Kidney (tissue), 22 donors: ENCODE results near the gene CELA2A. TPM values are rescaled to one million over a fixed set of nuclear protein-coding genes. Genes with fewer than 3 reads are reported as not detected.

Source experiments
- DNase-seq, 5 donors: peaks; one replicate each; pipeline ENCODE4 v3.0.0-alpha.2; 2013 to 2020
- FAIRE-seq: peaks from 2 replicates; lab custom pipeline; 2012; peaks lifted over from hg19 to GRCh38; lab: Jason Lieb, UNC
- H3K27ac ChIP-seq, 2 donors: one replicate each; pipeline ENCODE4 v1.7.0; 2013; ENCODE audit warnings: low read depth in 2 of 2, low read length in 2 of 2, inconsistent platforms in 1 of 2
- H3K27me3 ChIP-seq: one replicate; pipeline ENCODE4 v1.7.1; 2013; ENCODE audit warnings: low read length, inconsistent platforms; ENCODE audit not compliant: control insufficient read depth, insufficient read depth
- H3K36me3 ChIP-seq, 3 donors: one replicate each; pipeline versions ENCODE4 v1.7.0 to v1.7.1; 2013; ENCODE audit warnings: low read length in 3 of 3, control low read depth in 1 of 3, inconsistent platforms in 1 of 3; ENCODE audit not compliant: insufficient read depth in 3 of 3, control insufficient read depth in 2 of 3
- H3K4me1 ChIP-seq, 3 donors: one replicate each; pipeline versions ENCODE4 v1.7.0 to v1.7.1; 2013; ENCODE audit warnings: low read length in 3 of 3, inconsistent platforms in 1 of 3, low read depth in 1 of 3; ENCODE audit not compliant: control insufficient read depth in 2 of 3, insufficient read depth in 2 of 3
- H3K4me3 ChIP-seq, 3 donors: one replicate each; pipeline versions ENCODE4 v1.7.0 to v1.8.1; 2013; ENCODE audit warnings: low read length in 3 of 3, control low read depth in 1 of 3, inconsistent platforms in 1 of 3
- H3K9ac ChIP-seq, 3 donors: one replicate each; pipeline versions ENCODE4 v1.7.0 to v1.7.1; 2013; ENCODE audit warnings: low read length in 3 of 3, control low read depth in 1 of 3, inconsistent platforms in 1 of 3
- H3K9me3 ChIP-seq, 3 donors: one replicate each; pipeline versions ENCODE4 v1.7.0 to v1.7.1; 2013; ENCODE audit warnings: low read length in 3 of 3, control low read depth in 1 of 3, inconsistent platforms in 1 of 3; ENCODE audit not compliant: control insufficient read depth in 2 of 3, insufficient read depth in 1 of 3
- intact Hi-C: fragments of 100-400 bp; cut with DNase I; formaldehyde crosslinking; loops from one replicate; pipeline ENCODE4 v1.11.1; 2022
- long read RNA-seq, 10 donors: library from polyadenylated mRNA in 1 of 10; unstranded in 1 of 10; transcript quantifications; one replicate each; pipeline ENCODE4 v2.0.0 and lab custom pipeline, GENCODE V29; 2021 to 2026
- polyA plus RNA-seq: library from polyadenylated mRNA; stranded (reverse); fragments of 350-450 nt; fragmentation: Illumina TruSeq; extraction: RNeasy Lipid Tissue Mini Kit (QIAGEN cat#74804); gene quantifications from one replicate; pipeline ENCODE4 v1.2.3, GENCODE V29; 2014; ENCODE audit warnings: low read depth, low replicate concordance; ENCODE audit not compliant: insufficient read depth
- total RNA-seq: library from RNA; stranded (reverse); fragmentation: NEBNext Ultra II Directional; extraction: Animal tissue kit (Norgen Biotek cat#: 25700); gene quantifications from one replicate; pipeline ENCODE4 v1.2.1, GENCODE V29; 2021
- TF ChIP-seq, protein P1 (sequence below): IDR thresholded peaks from 3 replicates; pipeline ENCODE4 v1.5.1; 2012; ENCODE audit warnings: mild to moderate bottlenecking, moderate library complexity, borderline replicate concordance; ENCODE audit not compliant: insufficient read depth; ENCODE audit errors: extremely low read depth
- donor health status: control.
- donor health status: control.
- donor health status: control.
- donor health status: control.
- donor health status: control.
- donor health status: DM: yes; HTN: yes; CAD: no.
- donor health status: Normal renal cell carcinoma (clear cell type).

Gene CELA2A
- not detected for total RNA-seq
- not detected for polyA plus RNA-seq
- long read RNA-seq, donor 1 = 0 reads
- long read RNA-seq, donor 2 = 0 reads
- long read RNA-seq, donor 3 = 0 reads
- long read RNA-seq, donor 4 = 0 reads
- long read RNA-seq, donor 5 = 0 reads
- long read RNA-seq, donor 6 = 0 reads
- long read RNA-seq, donor 7 = 0 reads
- long read RNA-seq, donor 8 = 0 reads
- long read RNA-seq, donor 9 = 0 reads
- long read RNA-seq, donor 10 = 0 reads

DNA sequence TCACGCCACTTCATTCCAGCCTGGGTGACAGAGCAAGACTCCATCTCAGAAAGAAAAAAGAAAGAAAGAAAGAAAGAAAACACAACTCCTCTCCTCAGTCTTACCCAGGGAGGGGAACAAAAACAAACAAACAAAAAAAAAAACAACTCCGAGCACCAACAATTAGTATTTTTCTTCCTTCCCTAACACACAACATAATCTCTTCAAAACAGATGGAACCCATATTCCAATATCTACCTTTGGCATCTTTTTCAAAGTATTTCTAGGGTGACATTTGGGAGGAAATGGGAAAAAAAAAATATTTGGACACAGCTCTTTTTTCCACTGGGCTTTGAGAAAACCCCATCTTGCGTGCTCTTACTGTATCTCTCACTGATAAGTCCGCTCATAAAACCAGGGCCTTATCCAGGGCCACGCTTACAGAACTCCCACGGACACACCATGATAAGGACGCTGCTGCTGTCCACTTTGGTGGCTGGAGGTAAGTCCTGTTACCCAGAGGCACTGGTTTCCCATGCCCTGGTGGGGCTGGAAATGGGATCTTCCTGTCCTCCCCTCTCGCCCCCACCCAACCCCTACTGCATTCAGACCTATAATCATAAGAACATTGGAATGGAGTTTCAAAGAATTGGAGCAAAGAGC is at the start of gene CELA2A:
CELA2A (plus strand) TSS at position 420 of the 642 bp plus-strand sequence; CDS start at position 442, 22 bp downstream.
- no peaks in the 10 kb centered on the region for H3K36me3 ChIP-seq
- TF ChIP-seq, protein P1, sequence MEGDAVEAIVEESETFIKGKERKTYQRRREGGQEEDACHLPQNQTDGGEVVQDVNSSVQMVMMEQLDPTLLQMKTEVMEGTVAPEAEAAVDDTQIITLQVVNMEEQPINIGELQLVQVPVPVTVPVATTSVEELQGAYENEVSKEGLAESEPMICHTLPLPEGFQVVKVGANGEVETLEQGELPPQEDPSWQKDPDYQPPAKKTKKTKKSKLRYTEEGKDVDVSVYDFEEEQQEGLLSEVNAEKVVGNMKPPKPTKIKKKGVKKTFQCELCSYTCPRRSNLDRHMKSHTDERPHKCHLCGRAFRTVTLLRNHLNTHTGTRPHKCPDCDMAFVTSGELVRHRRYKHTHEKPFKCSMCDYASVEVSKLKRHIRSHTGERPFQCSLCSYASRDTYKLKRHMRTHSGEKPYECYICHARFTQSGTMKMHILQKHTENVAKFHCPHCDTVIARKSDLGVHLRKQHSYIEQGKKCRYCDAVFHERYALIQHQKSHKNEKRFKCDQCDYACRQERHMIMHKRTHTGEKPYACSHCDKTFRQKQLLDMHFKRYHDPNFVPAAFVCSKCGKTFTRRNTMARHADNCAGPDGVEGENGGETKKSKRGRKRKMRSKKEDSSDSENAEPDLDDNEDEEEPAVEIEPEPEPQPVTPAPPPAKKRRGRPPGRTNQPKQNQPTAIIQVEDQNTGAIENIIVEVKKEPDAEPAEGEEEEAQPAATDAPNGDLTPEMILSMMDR = no peak
- DNase-seq = no peak
- intact Hi-C loops = no loop called here
- H3K4me3 ChIP-seq = no peak within 1 kb of the TSS
- H3K9ac ChIP-seq = no peak within 1 kb of the TSS
- H3K27ac ChIP-seq = no peak within 1 kb of the TSS
- H3K4me1 ChIP-seq = no peaks in the 10 kb centered on the region
- H3K27me3 ChIP-seq = no peaks in the 10 kb centered on the region
- no peaks in the 10 kb centered on the region for H3K9me3 ChIP-seq
- no peak for FAIRE-seq

DNA sequence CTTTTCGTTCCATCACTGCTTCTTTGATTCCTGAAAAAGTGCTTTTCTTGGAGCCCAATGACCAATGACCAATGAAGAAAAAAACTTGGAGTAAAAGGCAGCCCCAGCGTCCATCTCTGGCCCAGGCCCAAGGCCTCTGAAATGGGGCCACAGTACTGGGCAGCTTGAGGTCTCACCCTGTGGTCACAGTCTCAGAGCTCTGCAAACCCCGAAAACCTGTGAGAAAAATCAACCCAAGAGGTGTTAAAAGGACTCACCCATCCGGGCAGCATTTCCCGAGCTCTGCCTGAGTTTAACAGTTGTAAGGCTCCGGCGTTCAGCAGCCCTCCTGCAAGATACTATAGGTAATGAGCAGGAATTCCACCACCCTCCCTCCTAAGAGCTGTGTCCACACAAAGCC is 49.0 kb upstream of the CELA2A start:
- Histone ChIP-seq H3K4me3 (no peak overlapping the region), H3K4me1 (peaks cover 0 to 8% (median 0%) of the 10 kb centered on the region in 3 donors), H3K9me3 (no peaks in the 10 kb centered on the region), H3K9ac (no peak overlapping the region), H3K27ac (no peak overlapping the region), H3K27me3 (no peaks in the 10 kb centered on the region), H3K36me3 (no peaks in the 10 kb centered on the region)
- FAIRE-seq (no peak), DNase-seq (no peak)
- intact Hi-C loops = no loop called here
- TF ChIP-seq, protein P1 = no peak

DNA sequence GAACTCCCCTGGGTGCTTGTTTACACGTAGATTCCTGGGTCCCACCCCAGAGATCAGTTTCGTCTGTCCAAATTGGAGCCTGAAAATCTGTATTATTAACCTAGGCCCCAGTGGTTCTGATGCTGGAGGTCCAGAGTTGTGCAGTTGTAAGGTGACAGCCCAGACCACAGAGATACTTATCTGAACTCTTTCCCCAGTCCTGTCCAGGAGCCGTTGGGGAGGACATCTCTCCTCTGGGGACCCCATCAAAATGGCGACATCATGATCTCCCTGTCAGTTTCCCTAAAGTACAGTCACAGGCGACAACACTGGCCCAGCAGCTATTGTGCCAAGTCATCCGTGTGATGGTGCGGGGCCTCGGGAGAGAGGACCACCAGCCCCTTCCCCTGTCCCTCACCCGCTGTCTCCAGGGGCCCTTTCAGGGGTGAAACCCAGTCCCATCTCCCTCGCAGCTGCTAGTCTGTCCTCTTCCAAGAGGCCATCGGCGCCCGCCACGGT is 47.6 kb upstream of the CELA2A start:
- intact Hi-C loops = no loop called here
- DNase-seq (no peak), FAIRE-seq (no peak)
- H3K4me1 ChIP-seq = peaks cover 0 to 8% (median 0%) of the 10 kb centered on the region in 3 donors
- peak overlapping the region; percentile 42 to 66 (median 55) for H3K4me3 ChIP-seq
- no peaks in the 10 kb centered on the region for H3K27me3 ChIP-seq
- H3K9me3 ChIP-seq = no peaks in the 10 kb centered on the region
- TF ChIP-seq, protein P1 = no peak
- H3K36me3 ChIP-seq = no peaks in the 10 kb centered on the region
- H3K27ac ChIP-seq = no peak overlapping the region
- H3K9ac ChIP-seq = peak overlapping the region in 2 of 3 donors; percentile 4 to 16
